Tibial artery (tissue), 4 donors: ENCODE results near the gene SLC45A3.
"Not testable (repeated sequence)": the region's sequence is repeated elsewhere in the genome, so short reads cannot be mapped to it uniquely, and the experiment has no call there.

Experiments
- DNase-seq, 2 donors: peaks; one replicate each; pipeline ENCODE4 v3.0.0-alpha.2; 2019
- H3K27ac ChIP-seq, 2 donors: fragments of 200-600 bp; sonication (generic) in 1 of 2; 1 replicate in 1 of 2; 2 replicates in 1 of 2; pipeline ENCODE4 v1.5.1; 2018 to 2019; ENCODE audit warnings: mild to moderate bottlenecking in 1 of 2
- H3K27me3 ChIP-seq, 2 donors: fragments of 200-600 bp; sonication (generic) in 1 of 2; one replicate each; pipeline versions ENCODE4 v1.5.1 to v1.6.0; 2016 to 2019
- H3K36me3 ChIP-seq, 3 donors: fragments of 200-600 bp; sonication (generic) in 2 of 3; one replicate each; pipeline ENCODE4 v1.5.1; 2016 to 2019; ENCODE audit warnings: mild to moderate bottlenecking in 2 of 3
- H3K4me1 ChIP-seq, 4 donors: fragments of 200-600 bp; sonication (generic) in 2 of 4; 1 replicate in 3 of 4; 2 replicates in 1 of 4; pipeline ENCODE4 v1.5.1; 2016 to 2019
- H3K4me3 ChIP-seq, 2 donors: fragments of 200-600 bp; sonication (generic) in 1 of 2; 1 replicate in 1 of 2; 2 replicates in 1 of 2; pipeline ENCODE4 v1.5.1; 2018 to 2019; ENCODE audit warnings: mild to moderate bottlenecking in 2 of 2
- H3K9me3 ChIP-seq, 3 donors: fragments of 200-600 bp; sonication (generic) in 1 of 3; one replicate each; pipeline ENCODE4 v1.5.1; 2016 to 2019
- intact Hi-C: fragments of 100-400 bp; cut with DNase I; formaldehyde crosslinking; loops from one replicate; pipeline ENCODE4 v1.15.0; 2023; ENCODE audit warnings: low total_unique reads
- TF ChIP-seq, protein P1 (sequence below), 2 experiments: fragments of 200-600 bp in 1 of 2; fragments of 450-650 bp in 1 of 2; IDR thresholded peaks; one replicate each; pipeline ENCODE4 v1.5.1; 2017 to 2019; ENCODE audit warnings: antibody characterized with exemption in 2 of 2, mild to moderate bottlenecking in 1 of 2, moderate library complexity in 1 of 2

SLC45A3 gene

GRCh38 chr1:205637854-205638468, 42.3 kb downstream of the SLC45A3 start:
- TF ChIP-seq, protein P1, sequence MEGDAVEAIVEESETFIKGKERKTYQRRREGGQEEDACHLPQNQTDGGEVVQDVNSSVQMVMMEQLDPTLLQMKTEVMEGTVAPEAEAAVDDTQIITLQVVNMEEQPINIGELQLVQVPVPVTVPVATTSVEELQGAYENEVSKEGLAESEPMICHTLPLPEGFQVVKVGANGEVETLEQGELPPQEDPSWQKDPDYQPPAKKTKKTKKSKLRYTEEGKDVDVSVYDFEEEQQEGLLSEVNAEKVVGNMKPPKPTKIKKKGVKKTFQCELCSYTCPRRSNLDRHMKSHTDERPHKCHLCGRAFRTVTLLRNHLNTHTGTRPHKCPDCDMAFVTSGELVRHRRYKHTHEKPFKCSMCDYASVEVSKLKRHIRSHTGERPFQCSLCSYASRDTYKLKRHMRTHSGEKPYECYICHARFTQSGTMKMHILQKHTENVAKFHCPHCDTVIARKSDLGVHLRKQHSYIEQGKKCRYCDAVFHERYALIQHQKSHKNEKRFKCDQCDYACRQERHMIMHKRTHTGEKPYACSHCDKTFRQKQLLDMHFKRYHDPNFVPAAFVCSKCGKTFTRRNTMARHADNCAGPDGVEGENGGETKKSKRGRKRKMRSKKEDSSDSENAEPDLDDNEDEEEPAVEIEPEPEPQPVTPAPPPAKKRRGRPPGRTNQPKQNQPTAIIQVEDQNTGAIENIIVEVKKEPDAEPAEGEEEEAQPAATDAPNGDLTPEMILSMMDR (IDR thresholded peaks at IDR 0.05), result no peak
- Histone ChIP-seq H3K4me3 (no peak overlapping the region), H3K9me3 (no peaks in the 10 kb centered on the region), H3K27me3 (no peaks in the 10 kb centered on the region), H3K4me1 (peaks cover 0 to 30% (median 19%) of the 10 kb centered on the region in 4 donors), H3K27ac (peak overlapping the region; percentile 50 to 61), H3K36me3 (no peaks in the 10 kb centered on the region)
- no peak for DNase-seq
- intact Hi-C loops, result no loop called here

DNA sequence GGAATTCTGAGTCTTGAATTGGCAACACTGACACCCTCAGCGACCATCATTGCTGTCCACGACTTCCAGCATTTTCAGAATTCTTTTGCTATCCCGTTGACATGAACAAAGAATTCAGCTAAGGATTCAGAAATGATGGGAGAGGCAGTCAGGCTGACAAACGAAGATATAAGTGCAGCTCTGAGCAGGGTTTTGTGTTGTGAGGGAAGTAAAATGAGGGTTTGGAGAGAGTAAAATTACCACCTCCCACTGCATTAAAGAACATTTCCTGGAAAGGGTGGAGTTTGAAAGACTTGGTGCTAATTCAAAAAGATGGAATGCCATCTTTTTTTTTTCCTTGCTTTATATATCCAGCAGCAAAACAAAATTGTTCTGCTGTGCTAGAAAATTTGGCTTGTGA, 43.6 kb downstream of the SLC45A3 start:
- H3K27ac ChIP-seq, result peak overlapping the region; percentile 50 to 61
- H3K27me3 ChIP-seq, result no peaks in the 10 kb centered on the region
- H3K9me3 ChIP-seq, result no peaks in the 10 kb centered on the region
- H3K4me1 ChIP-seq, result peaks cover 0 to 39% (median 22%) of the 10 kb centered on the region in 4 donors
- H3K36me3 ChIP-seq, result no peaks in the 10 kb centered on the region
- intact Hi-C loops, result no loop called here
- no peak for DNase-seq
- peak overlapping the region in 1 of 2 donors; percentile 9 for H3K4me3 ChIP-seq
- TF ChIP-seq, protein P1 (IDR thresholded peaks at IDR 0.05), result no peak

DNA sequence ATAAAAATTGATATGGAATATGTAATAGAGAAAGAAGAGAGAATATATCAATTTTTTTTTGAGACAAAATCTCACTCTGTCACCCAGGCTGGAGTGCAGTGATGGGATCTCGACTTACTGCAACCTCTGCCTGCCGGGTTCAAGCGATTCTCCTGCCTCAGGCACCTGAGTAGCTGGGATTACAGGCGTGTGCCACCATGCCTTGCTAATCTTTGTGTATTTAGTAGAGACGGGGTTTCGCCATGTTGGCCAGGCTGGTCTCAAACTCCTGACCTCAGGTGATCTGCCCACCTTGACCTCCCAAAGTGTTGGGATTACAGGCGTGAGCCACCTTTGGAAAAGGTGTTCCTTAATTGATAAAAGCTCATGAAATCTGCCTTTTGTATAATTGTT, 44.2 kb downstream of the SLC45A3 start:
- H3K4me3 ChIP-seq, intact Hi-C loops, H3K27me3 ChIP-seq, H3K27ac ChIP-seq, H3K9me3 ChIP-seq, H3K36me3 ChIP-seq, DNase-seq: not testable (repeated sequence)
- H3K4me1 ChIP-seq, result peaks cover 0 to 39% (median 22%) of the 10 kb centered on the region in 4 donors

- Histone ChIP-seq H3K4me1 (peaks cover 0 to 56% (median 35%) of the 10 kb centered on the region in 4 donors), H3K9me3 (no peaks in the 10 kb centered on the region), H3K27ac (peak overlapping the region; percentile 96 to 99), H3K4me3 (no peak overlapping the region), H3K27me3 (no peaks in the 10 kb centered on the region), H3K36me3 (no peaks in the 10 kb centered on the region)
- intact Hi-C loops, result no loop called here
- no peak for DNase-seq
- TF ChIP-seq, protein P1 (IDR thresholded peaks at IDR 0.05), result no peak
These were observed 46.8 kb downstream of the SLC45A3 start for GRCh38 chr1:205633421-205633976.

DNA sequence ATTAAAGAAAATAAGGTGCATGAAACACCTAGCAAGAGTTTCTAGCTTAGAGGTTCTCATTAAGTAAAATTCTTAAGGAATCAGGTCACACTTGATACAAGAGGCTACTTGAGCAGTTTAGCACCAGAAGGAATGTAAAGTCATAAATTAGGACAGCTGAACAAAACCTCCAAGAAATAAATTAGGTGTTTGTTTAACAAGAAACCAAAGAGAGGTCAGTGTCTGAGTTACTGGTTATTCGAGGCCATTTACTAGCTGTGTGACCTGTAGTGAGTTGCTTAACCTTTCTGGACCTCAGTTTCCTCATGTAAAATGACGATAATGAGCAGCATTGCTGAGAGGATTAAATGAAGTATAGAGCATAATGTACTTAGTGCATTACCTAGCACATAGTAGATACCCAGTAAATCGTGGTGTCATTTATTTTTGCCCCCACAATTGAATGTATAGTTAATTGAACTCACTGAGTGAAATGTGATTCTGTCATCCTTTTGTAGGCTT, 47.6 kb downstream of the SLC45A3 start:
- Histone ChIP-seq H3K4me1 (peaks cover 0 to 53% (median 33%) of the 10 kb centered on the region in 4 donors), H3K36me3 (no peaks in the 10 kb centered on the region), H3K9me3 (no peaks in the 10 kb centered on the region), H3K27me3 (no peaks in the 10 kb centered on the region), H3K4me3 (peak overlapping the region; percentile 76 to 86), H3K27ac (peak overlapping the region; percentile 96 to 99)
- TF ChIP-seq, protein P1 (IDR thresholded peaks at IDR 0.05), result no peak
- no peak for DNase-seq
- intact Hi-C loops, result loop anchor here (1.0 kb wide), 1 partner anchor 40 kb away; no protein-coding TSS in a partner anchor
